ENCODE results near the gene POU6F1.
A peak's percentile ranks its signal among the peaks of the same experiment; 100 is the strongest.

Gene POU6F1

GRCh38 chr12:51253276-51253675, 35.4 kb upstream of the POU6F1 start:
- DNase-seq (ENCODE audit: insufficient read length, low spot score) (no peak), FAIRE-seq (no peak)
- TF ChIP-seq CTCF (IDR thresholded peaks at IDR 0.05; ENCODE audit: insufficient read depth, missing control alignments), result no peak

- no peak for DNase-seq (ENCODE audit: insufficient read length, low spot score)
- TF ChIP-seq CTCF (IDR thresholded peaks at IDR 0.05; ENCODE audit: insufficient read depth, missing control alignments), result no peak
- FAIRE-seq, result no peak
These were observed 29.8 kb upstream of the POU6F1 start for GRCh38 chr12:51247523-51248206.

- DNase-seq (ENCODE audit: insufficient read length, low spot score) (no peak), FAIRE-seq (no peak)
- peak; percentile 13 for TF ChIP-seq CTCF (IDR thresholded peaks at IDR 0.05; ENCODE audit: insufficient read depth, missing control alignments)
These were observed 28.5 kb upstream of the POU6F1 start for GRCh38 chr12:51246254-51246853.

- no peak for TF ChIP-seq CTCF (IDR thresholded peaks at IDR 0.05; ENCODE audit: insufficient read depth, missing control alignments)
- DNase-seq (ENCODE audit: insufficient read length, low spot score) (no peak), FAIRE-seq (no peak)
These were observed 27.8 kb upstream of the POU6F1 start for GRCh38 chr12:51245476-51246253.

GRCh38 chr12:51244269-51244668, 26.4 kb upstream of the POU6F1 start:
- TF ChIP-seq CTCF (IDR thresholded peaks at IDR 0.05; ENCODE audit: insufficient read depth, missing control alignments), result no peak
- FAIRE-seq (no peak), DNase-seq (ENCODE audit: insufficient read length, low spot score) (no peak)

- no peak for FAIRE-seq
- DNase-seq (ENCODE audit: insufficient read length, low spot score), result no peak
These were observed 25.0 kb upstream of the POU6F1 start for GRCh38 chr12:51242876-51243275.

More at GRCh38 chr12:51242876-51243275, 25.0 kb upstream of the POU6F1 start:
- no peak for TF ChIP-seq CTCF (IDR thresholded peaks at IDR 0.05; ENCODE audit: insufficient read depth, missing control alignments)

Measured in D721Med (cell line).